GM18909 (cell line): Measurements from ENCODE around the gene RPTOR.
"Not testable (repeated sequence)": the region's sequence is repeated elsewhere in the genome, so short reads cannot be mapped to it uniquely, and the experiment has no call there.

Experiments used
- ATAC-seq: cut with Tn5 transposase; IDR thresholded peaks from one replicate; pipeline ENCODE4 v1.9.1; 2021; ENCODE audit warnings: mild to moderate bottlenecking; ENCODE audit not compliant: unreplicated experiment, poor library complexity

Gene RPTOR

DNA sequence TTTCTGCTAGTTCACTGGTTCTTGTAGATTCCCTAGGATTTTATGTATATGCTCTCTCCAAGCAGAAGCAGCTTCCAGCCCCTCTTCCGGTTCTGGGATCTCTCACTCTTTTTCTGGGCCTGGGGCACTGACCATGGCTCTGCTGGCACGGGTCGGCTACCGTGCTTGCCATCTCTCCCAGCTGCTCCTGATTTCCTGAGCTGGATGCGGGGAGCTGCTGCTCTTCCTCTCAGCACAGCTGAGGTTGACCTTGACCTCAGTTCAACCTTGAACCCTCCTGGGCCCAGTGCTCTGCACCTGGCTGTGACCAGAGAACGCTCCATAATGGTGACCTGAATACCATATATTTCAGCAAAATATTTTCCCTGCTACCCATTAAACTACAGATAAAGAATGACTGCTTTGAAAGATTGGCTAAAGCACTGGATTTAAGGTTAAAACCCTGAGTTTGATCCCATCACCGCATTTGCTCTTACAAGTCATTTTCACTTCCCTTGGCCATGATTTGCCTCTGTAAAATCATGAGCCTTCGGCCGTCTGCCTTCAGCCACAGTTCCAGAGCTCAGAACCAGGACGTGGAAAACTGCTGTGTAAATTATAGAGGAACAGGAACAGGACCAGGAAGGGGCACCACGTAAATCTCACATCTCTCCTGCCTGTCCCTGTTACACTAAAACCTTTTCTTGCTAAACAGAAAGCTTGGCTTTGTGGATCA, 316.2 kb downstream of the RPTOR start:
- no peak for ATAC-seq

DNA sequence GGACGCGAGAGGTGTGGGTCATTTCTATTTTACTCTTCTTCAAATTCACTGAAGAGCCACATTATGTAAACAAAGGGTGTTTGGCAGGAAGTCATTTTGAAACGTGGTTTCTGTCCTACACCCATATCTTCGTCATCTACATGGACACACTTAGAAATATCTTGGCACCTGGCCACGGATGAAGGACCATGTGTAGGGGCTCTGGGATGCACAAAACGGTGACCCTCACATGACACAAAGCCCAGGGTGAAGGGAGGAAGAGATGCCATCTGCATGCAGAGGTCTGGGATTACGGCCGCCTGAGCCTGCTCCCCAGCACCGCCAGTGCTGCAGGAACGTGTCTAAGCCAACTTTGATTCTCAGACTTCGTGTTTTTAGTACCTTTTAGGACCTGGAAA, 316.8 kb downstream of the RPTOR start:
- no peak for ATAC-seq

DNA sequence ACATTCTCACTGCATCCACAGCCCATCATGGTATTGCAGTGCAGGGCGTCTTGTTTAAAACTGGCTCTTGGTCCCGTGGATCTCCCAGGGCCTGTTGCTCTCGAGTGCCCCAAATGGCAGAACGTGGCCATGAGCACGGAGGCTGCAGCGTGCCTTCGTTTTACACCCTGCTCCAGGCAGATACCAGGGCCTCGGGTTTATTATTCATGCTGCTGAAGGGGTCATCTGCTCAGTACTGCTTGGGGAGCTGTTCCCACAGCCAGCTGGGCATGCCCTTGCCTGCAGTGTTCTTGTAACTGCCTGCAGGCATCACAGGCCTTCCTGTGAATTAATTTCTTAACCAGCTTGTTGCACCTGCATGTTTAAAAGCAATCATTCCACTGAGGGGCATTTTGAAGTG, 317.3 kb downstream of the RPTOR start:
- no peak for ATAC-seq

DNA sequence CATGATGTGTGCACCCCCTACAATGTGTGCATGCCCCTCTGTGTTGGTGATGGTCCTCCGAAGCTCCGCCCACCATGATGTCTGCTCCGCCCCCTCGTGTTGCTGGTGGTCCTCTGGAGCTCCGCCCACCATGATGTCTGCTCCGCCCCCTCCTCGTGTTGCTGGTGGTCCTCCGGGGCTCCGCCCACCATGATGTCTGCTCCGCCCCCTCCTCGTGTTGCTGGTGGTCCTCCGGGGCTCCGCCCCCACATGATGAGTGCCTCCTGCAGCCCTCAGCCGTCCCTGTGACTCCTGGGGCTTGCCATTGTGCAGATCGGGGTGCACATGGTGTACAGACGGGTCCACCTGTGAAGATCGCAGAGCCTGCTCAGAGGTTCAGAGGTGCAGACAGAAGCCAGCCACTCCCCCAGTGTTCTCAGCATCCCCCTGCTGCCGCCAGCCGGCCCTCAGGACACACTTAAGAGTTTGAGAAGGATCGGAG, 317.9 kb downstream of the RPTOR start:
- no peak for ATAC-seq

DNA sequence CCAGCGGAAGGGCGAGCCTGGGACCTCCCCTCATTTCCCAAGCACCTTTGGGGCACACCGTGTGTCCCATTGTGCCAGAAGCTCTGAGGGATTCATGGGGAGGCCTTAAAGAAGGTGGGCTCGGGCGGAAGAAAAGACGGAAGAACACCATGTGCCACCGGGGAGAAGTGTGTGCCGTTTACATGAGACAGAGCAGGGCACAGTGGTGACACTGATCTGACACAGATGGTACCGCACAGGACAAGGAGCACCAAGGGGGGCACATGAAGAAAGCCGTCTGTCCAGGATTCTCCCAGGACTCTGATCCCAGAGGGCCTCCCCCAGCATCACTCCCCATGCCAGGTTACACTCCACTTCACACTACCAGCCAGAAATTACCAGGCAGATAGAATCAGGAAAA, 318.3 kb downstream of the RPTOR start:
- no peak for ATAC-seq

DNA sequence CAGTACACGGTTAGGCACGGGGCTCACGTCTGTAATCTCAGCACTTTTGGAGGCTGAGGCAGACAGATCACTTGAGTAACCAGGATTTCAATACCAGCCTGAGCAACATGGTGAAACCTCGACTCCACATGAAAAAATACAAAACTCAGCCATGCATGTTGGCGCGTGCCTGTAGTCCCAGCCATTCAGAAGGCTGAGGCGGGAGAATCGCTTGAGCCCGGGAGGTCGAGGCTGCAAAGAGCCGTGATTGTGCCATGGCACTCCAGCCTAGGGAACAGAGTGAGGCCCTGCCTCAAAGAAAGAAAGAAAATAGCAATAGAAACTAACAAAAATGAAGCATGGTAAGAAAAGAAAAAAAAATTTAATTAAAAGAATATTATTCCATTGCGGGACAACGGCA, 319.0 kb downstream of the RPTOR start:
- no peak for ATAC-seq

DNA sequence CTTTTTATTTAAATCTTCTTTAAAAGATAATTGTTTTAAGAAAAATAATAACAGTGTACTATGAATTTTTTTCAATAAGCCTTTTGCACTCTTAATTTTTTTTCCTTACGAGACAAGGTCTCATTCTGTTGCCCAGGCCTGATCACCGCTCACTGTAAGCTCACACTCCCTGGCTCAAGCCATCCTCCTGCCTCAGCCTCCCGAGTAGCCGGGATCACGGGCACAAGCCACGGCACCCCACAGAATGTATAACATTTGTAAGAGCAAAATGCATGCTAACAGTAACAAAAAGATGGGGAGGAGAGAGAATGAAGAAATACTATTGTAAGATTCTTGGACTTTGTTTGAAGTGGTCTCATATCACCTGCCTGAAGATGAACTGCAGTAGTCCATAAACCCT, 320.1 kb downstream of the RPTOR start:
- no peak for ATAC-seq

DNA sequence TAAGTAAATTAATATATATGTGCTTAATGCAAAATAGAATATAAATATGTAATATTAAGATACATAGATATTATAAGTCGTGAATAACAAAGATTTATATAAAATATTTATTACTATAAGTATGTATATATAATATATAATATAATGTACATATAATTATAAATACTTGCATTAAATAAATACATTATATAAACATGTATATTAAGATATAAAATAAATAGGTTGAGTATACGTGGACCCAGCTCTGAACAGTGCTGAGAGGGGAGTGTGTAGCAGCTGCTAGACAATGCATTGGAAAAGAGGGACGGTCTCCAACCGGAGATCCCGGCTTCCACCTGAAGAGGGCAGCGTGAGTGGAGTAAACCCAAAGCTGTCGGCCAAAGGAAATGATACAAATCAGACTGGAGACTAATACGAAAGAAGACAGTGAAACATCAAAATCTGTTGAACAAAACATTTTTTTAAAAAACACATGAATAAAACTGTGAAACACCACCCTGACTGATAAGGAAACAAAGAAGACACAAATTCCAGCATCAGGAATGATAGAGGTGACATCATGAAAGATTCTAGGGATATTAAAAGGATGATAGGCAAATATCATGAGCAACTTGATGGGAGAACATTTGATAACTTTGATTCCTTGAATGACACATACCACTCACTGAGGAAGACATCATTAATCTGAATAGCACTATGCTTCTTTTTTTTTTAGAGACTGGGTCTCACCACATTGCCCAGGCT, 321.6 kb downstream of the RPTOR start:
- no peak for ATAC-seq

DNA sequence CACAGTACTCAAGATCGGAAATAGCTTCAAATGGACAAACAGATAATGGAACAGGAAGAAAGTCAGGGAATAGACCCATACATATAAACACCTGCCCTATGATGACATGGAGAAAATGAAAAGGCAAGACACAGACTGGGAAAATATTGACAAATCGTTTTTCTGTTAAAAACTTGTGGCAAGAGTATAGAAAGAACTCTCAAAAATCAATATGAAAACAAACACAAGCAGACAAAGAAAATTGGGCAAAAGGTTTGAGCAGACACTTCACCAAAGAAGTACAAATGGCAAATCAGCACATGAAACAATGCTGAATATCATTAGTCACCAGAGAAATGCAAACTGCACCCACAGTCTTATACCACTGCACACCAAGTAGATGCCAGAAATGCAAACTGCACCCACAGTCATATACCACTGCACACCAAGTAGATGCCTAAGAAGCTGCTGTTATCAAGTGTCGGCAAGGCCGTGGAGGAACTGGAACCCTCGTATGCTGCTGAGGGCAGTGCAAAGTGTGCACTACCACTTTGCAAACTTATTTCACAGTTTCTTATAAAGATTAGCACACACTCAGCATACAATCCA, 323.5 kb downstream of the RPTOR start:
- ATAC-seq, result no peak

DNA sequence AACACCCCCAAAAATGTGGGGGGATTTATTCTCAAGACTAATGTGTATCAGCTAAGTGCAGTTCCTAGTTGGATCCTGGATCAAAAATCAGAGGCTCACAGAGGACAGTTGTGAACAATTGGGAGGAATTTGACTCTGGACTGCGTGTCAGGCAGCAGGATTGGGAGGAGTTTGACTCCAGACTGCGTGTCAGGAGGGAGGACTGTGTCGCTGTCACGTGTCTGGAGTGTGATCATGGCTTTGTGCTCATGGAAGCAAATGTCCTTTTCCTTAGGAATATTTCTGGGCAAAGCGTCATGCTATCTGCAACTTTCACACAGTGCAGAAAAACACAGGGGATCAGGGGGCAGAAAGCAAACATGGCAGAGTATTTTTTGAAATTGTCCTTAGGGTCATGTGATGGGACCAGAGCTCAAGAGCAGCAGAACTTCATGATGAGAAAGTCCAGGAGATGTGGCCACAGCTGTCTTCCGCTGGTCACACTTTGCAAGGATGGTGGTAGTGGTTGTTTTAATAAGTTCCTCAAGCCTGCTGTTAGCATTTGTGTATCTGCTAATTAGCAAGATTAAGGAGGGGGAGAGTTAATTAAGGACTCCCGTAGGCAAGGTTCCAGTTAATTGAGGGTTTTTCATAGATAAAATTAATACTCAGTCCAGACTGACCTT, 325.0 kb downstream of the RPTOR start:
- no peak for ATAC-seq

DNA sequence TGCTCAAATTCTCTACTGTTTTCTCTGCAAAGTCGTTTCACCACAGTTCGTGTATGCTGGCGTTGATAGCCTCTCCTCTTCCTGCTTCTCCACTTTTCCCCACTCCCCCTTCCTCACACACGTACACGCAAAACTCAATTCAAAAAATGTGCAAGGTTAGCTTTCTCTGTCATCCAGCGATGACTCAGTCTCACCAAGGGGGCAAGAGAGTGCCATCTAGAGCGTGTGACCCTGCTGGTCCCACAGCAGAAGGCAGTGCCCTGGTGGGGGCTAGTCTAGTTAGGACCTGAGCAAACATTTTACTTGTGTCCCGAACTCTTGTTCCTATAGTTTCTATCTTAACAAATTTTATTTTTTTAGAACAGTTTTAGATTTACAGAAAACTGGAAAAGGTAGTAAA, 325.8 kb downstream of the RPTOR start:
- ATAC-seq, result no peak

DNA sequence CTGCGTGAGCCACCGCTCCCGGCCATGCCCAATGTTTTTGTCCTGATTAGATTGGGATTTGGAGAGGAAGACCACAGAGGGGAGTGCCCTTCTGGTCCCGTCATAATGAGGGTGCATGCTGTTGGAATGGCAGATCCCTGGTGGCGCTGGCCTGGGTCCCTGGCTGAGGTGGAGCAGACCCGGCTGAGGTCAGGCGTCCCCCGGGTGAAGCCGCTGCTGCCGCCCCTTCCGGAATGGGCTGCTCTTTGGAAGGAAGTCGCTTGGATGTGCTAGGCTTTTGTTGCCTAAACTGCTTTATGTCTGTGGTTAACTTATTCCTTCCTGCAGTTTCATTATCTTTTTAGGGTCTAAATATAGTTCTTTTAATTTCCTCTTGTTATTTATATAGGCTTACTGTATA, 326.7 kb downstream of the RPTOR start:
- ATAC-seq, result no peak

DNA sequence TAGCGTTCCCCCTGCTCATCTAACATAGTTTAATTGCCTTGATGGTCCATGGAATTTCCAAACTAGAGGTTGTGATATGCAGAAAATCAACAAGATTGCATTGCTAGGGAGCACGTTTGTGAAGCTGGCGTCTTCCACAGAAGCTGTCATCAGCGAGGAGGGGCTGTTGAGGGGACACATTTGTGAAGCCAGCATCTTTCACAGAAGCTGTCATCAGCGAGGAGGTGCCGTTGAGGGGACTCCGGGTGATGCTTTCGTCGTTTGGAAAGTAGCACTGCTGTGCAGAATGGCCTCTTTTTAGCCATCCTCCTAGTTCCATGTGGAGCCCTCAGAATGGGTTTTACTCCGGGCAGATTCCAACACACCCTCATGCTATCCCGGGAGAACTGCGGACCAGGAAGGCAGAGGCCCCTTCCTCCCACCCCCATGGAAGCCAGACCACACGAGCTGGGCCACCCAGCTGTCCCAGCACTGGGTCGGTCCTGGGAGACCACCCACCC, 327.4 kb downstream of the RPTOR start:
- no peak for ATAC-seq

DNA sequence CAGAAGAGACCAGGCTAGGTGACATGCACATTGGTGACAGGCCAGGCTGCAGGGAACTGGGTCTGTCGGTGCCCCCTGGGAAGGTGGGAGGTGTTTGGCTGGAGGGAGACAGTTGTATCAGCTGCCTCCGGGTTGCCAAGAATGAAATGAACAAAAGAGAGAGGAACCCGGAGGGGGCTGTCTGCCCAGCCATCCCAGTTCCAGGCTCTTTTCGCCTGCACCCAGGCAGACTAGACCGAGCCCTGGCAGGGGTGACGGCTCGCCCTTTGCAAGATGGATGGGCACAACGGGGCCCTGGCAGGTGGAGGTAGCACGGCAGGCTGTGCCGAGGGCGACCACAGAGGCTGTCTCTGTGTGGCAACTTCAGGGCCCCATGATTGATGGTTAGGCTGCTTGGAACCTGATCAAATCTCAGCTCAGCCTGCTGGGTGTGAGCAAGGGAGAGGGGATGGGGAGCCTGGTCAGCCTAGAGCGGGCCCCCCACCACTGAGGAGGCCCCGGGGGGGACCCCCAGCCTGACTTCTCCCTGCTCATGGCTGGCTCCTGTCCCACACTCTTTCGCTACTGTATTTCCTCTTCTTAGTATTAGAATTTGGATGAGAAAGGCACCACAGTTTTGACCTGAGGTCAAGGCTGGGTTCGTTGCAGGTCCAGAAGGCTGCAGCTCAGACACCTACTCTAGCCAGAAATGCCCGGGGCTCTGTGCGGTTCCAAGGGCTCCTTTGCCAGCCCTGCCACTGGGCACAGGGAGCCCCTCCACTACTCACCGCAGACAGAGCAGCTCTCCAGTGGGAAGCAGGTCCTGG, 328.1 kb downstream of the RPTOR start:
- no peak for ATAC-seq

DNA sequence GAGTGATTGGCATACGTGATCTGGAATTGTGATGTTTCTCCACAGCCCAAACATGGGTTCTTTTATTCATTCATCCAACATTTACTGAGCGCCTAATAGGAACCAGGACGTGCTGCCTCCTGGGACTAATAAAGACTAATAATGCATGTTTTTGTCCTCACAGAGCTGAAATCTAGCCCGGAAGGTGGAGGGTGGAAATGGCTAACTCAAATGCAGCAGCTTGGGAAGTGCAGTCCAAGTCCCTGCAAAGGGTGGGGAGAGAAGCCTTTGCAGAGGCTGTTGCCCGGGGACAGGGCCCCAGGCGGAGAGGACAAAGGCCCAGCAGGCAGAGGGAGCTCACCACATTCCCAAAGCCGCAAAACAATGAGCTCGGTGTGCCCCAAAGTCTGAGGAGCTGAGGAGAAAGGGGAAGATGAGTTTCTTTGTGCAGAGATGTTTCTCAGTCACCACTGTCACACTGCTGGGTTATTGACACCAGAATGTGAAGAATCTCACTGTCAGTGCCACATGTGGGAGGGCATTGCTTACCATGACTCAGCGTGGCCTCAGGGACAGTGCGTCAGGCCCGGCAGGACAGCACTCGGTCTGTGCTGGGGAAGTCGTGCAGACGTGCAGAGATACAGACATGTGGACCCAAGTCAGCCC, 328.8 kb downstream of the RPTOR start:
- ATAC-seq, result no peak

DNA sequence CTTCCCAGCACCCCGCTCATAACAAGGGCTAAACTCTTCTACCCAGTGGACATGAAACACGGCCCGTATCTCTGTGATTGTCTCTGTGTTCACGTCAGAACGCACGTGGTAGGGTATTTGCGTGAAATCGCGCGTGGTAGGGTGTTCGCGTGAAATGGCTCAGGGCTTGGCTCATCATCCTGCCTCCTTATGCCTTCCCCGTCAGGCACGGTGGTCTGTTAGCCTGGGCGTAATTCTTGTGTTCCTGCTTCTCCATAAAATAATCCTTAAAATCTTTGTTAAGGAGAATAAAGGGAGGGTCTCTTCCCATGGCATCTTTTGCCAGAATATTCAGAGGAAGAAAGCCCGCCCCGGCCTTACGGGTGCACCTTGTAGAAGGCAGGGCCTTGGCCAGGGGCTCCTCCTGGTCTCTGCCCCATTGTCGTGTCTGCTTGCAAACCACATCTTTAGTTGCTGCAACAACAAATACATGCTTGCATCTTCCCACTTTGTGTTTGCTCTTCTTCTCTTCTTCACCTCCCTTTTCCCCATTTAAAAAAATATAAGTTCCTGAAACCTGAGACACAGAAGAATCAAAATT, 330.3 kb downstream of the RPTOR start:
- no peak for ATAC-seq

DNA sequence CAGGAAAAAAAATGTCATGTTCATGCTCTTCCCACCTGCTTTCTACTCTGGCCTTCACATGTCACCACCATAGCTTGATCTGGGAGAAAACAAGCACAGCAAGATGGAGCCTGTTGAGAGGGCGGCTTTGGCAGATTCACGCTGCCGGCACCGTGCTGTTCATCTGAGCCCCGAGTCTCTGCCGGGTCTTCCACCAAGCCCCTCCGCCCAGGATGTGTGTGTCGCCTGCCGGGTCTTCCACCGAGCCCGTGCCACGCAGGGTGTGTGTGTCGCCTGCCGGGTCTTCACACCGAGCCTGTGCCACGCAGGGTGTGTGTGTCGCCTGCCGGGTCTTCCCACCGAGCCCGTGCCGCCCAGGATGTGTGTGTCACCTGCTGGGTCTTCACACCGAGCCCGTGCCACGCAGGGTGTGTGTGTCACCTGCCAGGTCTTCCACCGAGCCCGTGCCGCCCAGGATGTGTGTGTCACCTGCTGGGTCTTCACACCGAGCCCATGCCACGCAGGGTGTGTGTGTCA, 330.9 kb downstream of the RPTOR start:
- ATAC-seq, result not testable (repeated sequence)

DNA sequence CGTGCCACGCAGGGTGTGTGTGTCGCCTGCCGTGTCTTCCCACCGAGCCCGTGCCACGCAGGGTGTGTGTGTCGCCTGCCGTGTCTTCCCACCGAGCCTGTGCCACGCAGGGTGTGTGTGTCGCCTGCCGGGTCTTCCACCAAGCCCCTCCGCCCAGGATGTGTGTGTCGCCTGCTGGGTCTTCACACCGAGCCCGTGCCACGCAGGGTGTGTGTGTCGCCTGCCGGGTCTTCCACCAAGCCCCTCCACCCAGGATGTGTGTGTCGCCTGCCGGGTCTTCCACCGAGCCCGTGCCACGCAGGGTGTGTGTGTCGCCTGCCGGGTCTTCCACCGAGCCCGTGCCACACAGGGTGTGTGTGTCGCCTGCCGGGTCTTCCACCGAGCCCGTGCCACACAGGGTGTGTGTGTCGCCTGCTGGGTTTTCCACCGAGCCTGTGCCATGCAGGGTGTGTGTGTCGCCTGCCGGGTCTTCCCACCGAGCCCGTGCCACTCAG, 331.9 kb downstream of the RPTOR start:
- ATAC-seq, result not testable (repeated sequence)
